KOPT-K1 (cell line): ENCODE data around the gene PPP1R15A.
A peak's percentile ranks its signal among the peaks of the same experiment; 100 is the strongest.
"Not testable (repeated sequence)": the region's sequence is repeated elsewhere in the genome, so short reads cannot be mapped to it uniquely, and the experiment has no call there.

Experiments used
- H3K27ac ChIP-seq: fragments of 200-600 bp; sonication (generic); 2 replicates; pipeline ENCODE4 v1.5.1; 2016; ENCODE audit warnings: antibody characterized with exemption, mild to moderate bottlenecking, low read depth, low read length; ENCODE audit not compliant: poor library complexity, severe bottlenecking
- H3K36me3 ChIP-seq: fragments of 200-600 bp; sonication (generic); 2 replicates; pipeline ENCODE4 v1.5.1; 2017; ENCODE audit warnings: antibody characterized with exemption, mild to moderate bottlenecking, low read length, moderate library complexity; ENCODE audit not compliant: insufficient read depth
- H3K9me3 ChIP-seq: fragments of 200-600 bp; sonication (generic); 2 replicates; pipeline ENCODE4 v1.5.1; 2017; ENCODE audit warnings: antibody characterized with exemption, low read length, mild to moderate bottlenecking; ENCODE audit not compliant: insufficient read depth, poor library complexity, severe bottlenecking

The PPP1R15A gene

DNA sequence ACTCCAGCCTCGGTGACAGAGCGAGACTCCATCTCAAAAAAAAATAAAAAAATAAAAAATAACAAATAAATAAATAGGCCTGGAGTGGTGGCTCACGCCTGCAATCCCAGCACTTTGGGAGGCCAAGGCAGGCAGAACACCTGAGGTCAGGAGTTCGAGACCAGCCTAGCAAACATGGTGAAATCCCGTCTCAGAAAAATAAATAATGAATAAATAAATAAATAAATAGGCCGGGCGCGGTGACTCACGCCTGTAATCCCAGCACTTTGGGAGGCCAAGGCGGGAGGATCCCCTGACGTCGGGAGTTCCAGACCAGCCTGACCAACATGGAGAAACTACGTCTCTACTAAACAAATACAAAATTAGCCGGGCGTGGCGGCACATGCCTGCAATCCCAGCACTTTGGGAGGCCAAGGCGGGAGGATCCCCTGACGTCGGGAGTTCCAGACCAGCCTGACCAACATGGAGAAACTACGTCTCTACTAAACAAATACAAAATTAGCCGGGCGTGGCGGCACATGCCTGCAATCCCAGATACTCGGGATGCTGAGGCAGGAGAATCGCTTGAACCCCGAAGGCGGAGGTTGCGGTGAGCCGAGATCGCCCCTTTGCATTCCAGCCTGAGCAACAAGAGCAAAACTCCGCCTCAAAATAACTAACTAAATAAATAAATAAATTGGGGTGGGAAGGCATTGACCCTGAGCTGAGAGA, 595 bp upstream of the PPP1R15A start:
- H3K27ac ChIP-seq, H3K9me3 ChIP-seq, H3K36me3 ChIP-seq: not testable (repeated sequence)

DNA sequence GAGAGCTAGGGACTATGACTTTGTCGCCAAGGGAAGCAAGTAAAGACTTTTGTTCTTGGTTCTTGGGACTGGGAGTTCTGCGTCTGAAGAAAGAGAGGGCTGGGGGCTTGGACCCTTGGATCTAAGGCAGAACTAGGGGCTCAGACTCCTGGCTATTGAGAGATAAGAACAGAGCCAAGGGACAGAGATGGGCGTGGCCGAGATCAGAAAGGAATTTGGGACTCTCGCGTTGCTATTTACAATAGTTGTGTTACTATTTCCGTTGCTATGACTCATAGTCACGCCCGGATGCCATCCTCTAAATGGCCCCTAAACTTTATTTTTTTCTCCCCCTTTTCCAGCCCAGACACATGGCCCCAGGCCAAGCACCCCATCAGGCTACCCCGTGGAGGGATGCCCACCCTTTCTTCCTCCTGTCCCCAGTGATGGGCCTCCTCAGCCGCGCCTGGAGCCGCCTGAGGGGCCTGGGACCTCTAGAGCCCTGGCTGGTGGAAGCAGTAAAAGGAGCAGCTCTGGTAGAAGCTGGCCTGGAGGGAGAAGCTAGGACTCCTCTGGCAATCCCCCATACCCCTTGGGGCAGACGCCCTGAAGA, 759 bp downstream of the PPP1R15A start:
- no peaks in the 10 kb centered on the region for H3K9me3 ChIP-seq
- H3K27ac ChIP-seq = peak overlapping the region; percentile 72
- peaks cover 7% of the 10 kb centered on the region; the same call in 1 of the 2 replicates for H3K36me3 ChIP-seq

DNA sequence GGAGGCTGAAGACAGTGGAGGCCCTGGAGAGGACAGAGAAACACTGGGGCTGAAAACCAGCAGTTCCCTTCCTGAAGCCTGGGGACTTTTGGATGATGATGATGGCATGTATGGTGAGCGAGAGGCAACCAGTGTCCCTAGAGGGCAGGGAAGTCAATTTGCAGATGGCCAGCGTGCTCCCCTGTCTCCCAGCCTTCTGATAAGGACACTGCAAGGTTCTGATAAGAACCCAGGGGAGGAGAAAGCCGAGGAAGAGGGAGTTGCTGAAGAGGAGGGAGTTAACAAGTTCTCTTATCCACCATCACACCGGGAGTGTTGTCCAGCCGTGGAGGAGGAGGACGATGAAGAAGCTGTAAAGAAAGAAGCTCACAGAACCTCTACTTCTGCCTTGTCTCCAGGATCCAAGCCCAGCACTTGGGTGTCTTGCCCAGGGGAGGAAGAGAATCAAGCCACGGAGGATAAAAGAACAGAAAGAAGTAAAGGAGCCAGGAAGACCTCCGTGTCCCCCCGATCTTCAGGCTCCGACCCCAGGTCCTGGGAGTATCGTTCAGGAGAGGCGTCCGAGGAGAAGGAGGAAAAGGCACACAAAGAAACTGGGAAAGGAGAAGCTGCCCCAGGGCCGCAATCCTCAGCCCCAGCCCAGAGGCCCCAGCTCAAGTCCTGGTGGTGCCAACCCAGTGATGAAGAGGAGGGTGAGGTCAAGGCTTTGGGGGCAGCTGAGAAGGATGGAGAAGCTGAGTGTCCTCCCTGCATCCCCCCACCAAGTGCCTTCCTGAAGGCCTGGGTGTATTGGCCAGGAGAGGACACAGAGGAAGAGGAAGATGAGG, 1.5 kb downstream of the PPP1R15A start:
- Histone ChIP-seq H3K36me3 (peaks cover 7% of the 10 kb centered on the region; the same call in 1 of the 2 replicates), H3K27ac (peak overlapping the region; percentile 72), H3K9me3 (no peaks in the 10 kb centered on the region)

GRCh38 chr19:48874303-48875135, 2.3 kb downstream of the PPP1R15A start:
- Histone ChIP-seq H3K27ac (no peak overlapping the region), H3K36me3 (peaks cover 7% of the 10 kb centered on the region; the same call in 1 of the 2 replicates), H3K9me3 (no peaks in the 10 kb centered on the region)

- peak overlapping the region; percentile 36 for H3K27ac ChIP-seq
- H3K9me3 ChIP-seq, H3K36me3 ChIP-seq: not testable (repeated sequence)
Observed at GRCh38 chr19:48876043-48876981, 4.1 kb downstream of the PPP1R15A start.

DNA sequence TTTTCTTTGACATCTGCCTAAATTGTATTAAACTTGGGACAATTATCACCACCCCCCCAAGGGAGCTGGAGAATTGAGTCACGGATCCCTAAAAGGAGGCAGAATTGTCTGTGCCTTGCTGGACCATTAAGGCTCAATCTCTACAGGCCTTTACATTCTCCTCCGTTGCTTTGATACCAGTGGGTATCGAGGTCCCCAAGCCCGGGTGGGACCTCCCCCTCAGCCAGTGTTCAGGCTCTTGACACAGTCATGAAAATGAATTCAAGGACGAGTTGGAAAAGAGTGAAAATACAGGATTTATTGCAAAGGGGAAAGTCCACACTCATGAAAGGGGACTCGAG, 5.6 kb downstream of the PPP1R15A start:
- Histone ChIP-seq H3K36me3 (peaks cover 7% of the 10 kb centered on the region; the same call in 1 of the 2 replicates), H3K9me3 (no peaks in the 10 kb centered on the region), H3K27ac (no peak overlapping the region)

DNA sequence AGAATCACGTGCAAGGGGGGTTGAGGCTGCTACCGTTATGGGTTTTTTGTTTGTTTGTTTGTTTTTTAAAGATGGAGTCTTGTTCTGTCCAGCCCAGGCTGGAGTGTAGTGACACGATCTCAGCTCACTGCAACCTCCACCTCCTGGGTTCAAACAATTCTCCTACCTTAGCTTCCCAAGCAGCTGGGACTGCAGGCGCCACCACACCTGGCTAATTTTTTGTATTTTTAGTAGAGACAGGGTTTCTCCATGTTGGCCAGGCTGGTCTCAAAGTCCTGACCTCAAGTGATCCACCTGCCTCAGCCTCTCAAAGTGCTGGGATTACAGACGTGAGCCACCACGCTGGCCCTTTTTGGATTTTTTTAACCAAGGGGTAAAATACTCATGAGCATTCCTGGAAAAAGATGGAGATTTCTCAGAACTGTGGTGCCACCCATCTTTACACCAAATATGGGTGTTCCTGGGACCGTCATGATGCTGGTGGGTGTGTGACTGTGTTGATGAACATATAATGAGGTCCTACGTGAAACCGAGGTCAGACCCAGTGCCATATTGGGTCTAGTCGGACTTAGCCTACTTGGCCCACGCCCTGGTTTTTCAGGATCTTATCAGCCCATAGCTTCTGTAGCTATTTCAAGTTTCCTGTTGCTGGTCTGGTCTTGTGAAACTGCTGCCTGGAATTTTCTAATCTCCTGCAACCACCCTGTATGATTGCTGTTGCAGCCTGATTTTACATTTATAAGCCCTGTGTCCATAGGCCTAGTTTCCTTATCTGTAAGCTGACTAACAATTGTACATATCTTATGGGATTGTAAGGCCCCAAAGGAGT, 6.2 kb downstream of the PPP1R15A start:
- Histone ChIP-seq H3K36me3 (peaks cover 7% of the 10 kb centered on the region; the same call in 1 of the 2 replicates), H3K9me3 (no peaks in the 10 kb centered on the region), H3K27ac (no peak overlapping the region)

GRCh38 chr19:48879025-48879637, 6.9 kb downstream of the PPP1R15A start:
- H3K36me3 ChIP-seq = peaks cover 5% of the 10 kb centered on the region; the same call in 1 of the 2 replicates
- no peaks in the 10 kb centered on the region for H3K9me3 ChIP-seq
- H3K27ac ChIP-seq = no peak overlapping the region

- H3K27ac ChIP-seq, H3K36me3 ChIP-seq, H3K9me3 ChIP-seq: not testable (repeated sequence)
Observed at GRCh38 chr19:48879696-48880095, 7.5 kb downstream of the PPP1R15A start.

DNA sequence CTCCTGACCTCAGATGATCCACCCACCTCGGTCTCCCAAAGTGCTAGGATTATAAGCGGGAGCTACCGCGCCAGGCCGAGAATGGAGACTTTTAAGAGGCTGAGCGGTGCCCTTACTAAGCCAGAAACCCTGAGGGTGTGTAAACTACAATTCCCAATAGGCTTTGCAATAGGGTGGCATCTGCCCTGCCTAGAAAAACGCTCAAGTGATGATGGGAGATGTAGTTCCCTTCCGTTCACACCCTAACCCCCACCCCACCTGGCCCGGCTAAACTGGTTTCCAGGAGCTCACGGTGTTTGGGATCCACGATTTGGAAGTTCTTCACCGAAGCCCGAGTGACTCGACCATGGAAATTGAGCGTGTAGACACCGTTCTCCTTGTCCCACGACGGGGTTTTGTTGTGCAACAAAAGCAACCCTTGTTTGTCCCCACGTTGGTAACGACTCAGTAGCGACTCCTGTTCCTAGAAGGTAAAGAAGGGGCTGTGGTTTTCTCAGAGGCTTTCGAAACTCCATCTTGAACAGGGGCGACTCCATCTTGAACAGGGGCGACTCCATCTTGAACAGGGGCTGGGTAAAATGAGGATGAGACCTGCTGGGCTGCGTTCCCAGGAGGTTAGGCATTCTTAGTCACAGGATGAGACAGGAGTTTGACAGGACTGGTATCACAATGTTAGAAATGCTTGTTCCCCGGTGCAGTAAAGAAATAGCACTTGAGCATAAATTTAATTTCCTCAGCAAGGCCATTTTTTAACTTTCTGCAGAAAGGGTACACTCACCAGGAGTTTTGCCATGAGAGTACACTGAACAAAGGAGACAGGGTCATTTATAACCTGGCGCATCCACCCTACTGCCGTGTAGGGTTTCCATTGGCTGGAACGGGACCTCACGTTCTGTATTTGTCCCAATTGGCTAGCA, 9.8 kb downstream of the PPP1R15A start:
- H3K9me3 ChIP-seq = no peaks in the 10 kb centered on the region
- no peaks in the 10 kb centered on the region for H3K36me3 ChIP-seq
- H3K27ac ChIP-seq = no peak overlapping the region

GRCh38 chr19:48883726-48884125, 11.5 kb downstream of the PPP1R15A start:
- H3K9me3 ChIP-seq = no peaks in the 10 kb centered on the region
- no peaks in the 10 kb centered on the region for H3K36me3 ChIP-seq
- no peak overlapping the region for H3K27ac ChIP-seq

GRCh38 chr19:48887861-48888612, 15.8 kb downstream of the PPP1R15A start:
- Histone ChIP-seq H3K36me3 (no peaks in the 10 kb centered on the region), H3K27ac (no peak overlapping the region), H3K9me3 (no peaks in the 10 kb centered on the region)
